NCI-H69 (cell line): ENCODE data around the gene CNTFR.

Experiments
- DNase-seq: peaks from one replicate; lab custom pipeline; 2025; lab: John Stamatoyannopoulos, UW

CNTFR gene

GRCh38 chr9:34590381-34591247 lies 1.1 kb upstream of the CNTFR start:
- DNase-seq = no peak

GRCh38 chr9:34588671-34589635 lies 571 bp downstream of the CNTFR start:
- DNase-seq = peak; percentile 71

- DNase-seq = no peak
These were observed 2.3 kb downstream of the CNTFR start for GRCh38 chr9:34587271-34587670.

DNA sequence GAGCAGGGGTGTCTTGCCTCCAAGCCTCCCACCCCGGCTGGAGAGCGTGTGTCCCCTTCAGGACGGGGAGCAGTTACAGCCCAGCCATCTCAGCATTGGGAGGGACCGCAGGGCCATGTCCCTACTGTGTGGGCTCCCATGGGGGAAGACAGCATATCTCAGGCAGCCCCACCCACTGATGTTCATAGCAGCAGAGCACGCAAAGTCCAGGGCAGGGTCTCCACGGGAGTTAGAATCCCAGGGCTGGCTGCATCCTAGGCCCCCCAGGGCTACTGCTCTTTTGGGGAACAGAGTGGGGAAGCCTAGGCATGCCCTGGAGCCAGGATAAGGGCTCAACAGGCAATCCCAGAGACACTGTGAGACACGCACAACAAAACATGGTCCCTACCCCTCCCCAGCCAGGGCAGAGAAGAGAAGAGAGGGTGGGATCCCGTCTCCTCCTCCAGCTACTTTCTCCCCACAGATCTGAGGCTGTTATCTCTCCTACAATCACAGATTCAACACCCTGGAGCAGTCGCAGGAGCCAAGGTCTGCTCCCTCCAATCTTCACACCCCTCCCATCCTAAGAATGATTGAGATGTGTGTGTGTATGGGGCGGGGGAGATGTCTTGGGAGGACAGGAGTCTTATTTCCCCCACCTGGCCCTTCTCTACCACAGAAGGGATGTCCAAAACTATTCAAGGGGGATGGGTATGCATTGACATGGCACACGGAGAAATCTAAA lies 3.4 kb downstream of the CNTFR start:
- DNase-seq = no peak

DNA sequence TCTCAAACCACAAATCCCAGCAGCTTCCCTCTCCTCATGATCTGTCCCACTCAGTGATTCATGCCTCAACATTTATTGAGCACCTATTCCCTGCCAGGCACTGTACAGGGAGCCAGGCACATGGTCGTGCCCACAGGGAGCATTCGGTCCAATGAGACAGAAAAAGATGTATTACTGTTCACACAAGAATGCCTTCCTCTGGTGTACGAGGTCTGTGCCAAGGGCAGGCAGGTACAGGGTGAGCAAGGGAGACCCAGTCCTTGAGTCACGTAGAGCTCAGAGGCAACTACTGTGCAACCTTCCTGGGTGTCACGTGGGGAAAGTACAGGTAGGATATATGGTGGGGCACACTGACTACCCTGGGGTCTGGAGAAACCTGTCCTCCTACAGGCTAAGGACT lies 4.6 kb downstream of the CNTFR start:
- DNase-seq = no peak

- peak; percentile 39 for DNase-seq
These were observed 6.7 kb downstream of the CNTFR start for GRCh38 chr9:34582787-34583186.

GRCh38 chr9:34581318-34581717 lies 8.2 kb downstream of the CNTFR start:
- DNase-seq = no peak

DNA sequence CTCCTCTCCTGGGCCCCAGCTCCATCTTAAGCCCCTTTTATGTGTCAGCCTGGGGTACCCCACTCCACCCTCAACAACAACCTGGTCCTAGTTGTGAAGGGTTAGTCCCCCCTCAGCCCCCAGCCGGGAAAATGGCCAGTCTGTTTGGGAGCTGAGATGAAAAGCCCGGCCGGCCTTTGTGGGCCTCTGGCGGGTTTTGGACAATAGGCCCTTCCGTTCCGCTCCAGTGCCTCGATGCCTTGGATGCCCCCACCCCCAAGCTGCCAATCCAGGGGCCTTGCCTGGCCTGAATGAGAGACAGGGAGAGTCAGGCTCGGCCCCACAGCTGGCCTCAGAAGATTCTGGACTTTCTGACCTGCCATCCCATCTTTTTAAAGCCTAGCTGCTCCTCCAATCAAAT lies 9.2 kb downstream of the CNTFR start:
- no peak for DNase-seq

DNA sequence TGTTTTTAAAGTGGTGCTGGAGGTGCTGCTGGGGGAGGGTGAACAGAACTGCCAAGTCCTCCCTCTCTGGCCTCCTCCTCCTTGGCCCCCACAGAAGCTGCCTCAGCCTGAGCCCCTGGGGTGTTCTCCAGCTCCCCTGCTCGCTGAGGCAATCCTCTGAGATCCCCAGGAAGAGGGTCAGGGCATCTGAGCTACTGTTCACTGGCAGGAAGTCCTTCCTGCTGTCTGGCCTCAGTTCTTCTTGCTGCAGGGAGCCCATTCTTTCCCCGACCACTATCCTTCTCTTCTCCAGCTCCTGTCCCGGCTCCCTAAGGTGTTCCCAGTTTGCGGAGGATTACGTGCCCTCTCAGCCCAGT lies 9.7 kb downstream of the CNTFR start:
- DNase-seq = no peak

- peak; percentile 53 for DNase-seq
These were observed 10.3 kb downstream of the CNTFR start for GRCh38 chr9:34579104-34579807.

DNA sequence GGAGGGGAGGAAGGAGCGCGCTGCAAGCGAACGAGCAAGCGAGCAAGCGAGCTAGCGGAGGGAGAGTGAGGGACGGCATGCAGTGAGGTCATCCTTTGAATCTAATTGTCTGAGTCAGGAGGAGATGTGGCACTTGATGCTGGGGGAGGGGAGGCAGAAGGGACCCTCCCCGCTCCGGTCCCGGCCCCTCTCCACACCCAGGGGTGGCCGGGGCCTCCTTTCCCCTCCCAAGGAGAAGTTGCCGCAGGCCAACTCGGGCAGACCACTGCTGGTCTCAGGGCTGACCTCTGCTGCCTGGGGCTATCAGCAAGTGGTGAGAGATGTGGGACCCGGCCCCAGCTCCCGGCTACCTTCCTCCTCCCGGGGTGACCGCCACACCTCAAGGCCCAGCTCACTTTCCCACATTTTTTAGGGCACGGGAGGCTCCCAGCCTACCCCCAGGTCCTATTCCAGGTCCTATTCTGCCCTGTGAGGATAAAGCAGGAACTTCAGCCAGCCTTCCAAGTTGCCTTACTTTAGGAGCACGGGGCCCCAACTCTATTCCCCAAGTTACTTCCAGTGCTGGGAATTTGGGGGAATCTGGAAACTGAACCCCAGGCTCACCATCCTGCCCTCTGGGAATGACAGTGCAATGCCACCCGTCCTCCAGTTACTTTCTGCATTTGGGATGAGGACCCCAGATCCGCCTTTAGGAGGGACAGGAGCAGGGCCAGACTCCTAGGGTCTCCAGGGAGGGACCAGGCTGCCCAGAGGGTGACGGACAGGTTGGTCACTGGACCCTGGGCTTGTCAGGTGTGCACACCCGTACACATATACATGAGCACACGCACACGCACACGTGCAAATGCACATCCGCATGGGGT lies 11.1 kb downstream of the CNTFR start:
- DNase-seq = peak; percentile 75

DNA sequence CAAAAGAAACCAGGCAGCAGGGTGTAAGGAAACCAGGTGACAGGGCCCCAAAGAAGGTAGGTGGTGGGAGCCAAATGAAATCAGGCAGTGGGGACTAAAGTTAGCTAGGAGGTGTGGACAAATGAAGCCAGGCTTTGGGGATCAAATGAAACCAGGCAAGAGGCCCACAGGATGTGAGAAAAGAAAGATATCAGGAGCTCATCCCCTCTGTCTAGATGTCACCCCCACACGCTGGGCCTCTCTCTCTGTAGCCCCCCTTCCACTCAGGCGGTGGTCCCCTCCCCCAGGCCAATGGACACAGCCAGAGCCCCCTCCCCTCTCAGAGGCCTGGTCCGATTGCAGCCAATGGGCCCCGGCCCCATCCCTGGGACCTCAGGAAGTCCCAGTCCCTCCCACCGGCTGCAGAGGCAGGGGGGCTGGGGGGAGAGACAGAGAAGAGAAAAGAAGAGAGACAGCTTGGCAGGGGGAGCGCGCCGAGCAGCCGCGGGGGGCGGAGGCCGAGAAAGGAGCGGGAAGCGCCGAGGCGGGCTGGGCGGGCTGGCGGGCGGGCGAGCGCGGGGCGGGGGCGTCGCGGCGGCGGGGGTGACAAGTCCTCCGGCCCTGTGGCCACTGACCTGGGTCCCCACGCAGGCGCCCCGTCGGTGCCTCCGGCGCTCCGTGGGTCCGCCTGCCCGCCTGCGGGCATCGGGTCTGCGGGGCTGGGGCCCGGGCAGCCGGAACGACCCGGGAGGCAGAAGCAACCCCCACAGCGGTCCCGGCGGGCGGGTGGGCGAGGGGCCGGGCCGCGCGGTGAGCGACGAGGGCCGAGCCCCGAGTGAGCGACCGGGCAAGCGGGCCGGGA lies 11.9 kb downstream of the CNTFR start:
- DNase-seq = peak; percentile 79

DNA sequence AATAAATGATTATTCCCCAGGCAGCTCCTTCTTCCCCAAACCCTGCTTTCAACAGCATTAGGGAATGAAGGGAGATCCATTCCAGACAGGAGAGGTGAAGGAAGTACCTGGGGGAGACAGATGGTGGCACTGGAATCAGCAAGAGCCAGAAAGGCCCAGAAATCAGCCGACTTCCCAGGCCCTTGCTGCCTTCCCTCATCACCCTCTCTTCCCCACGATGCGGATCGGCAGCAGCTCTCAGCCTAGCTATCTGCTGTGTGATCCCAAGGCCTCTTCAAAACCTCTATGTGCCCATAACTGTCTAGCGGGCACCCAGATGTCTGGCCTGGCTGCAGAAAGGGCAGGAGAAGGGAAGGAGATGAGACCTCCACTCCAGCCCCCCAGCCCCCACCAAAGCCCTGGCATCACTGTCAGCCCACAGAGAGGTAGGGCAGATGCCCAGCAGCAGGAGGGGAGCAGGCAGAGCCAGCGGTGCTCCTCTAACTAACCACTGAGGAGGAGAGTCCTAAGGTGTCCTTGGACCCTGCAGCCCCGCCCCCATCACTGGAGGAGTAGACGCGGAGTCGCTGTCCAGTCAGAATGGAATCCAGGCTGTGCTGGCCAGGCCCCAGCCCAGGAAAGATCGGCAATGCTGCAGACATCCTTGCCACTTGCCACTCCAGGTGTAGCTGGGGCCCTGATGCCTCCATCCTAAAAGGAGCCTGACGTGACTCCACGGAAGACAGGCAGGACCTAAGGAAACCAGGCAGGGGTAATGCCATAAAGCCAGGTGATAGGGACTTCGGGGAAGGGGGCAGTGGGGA lies 12.7 kb downstream of the CNTFR start:
- peak; percentile 57 for DNase-seq

GRCh38 chr9:34575862-34576596 lies 13.5 kb downstream of the CNTFR start:
- peak; percentile 68 for DNase-seq

DNA sequence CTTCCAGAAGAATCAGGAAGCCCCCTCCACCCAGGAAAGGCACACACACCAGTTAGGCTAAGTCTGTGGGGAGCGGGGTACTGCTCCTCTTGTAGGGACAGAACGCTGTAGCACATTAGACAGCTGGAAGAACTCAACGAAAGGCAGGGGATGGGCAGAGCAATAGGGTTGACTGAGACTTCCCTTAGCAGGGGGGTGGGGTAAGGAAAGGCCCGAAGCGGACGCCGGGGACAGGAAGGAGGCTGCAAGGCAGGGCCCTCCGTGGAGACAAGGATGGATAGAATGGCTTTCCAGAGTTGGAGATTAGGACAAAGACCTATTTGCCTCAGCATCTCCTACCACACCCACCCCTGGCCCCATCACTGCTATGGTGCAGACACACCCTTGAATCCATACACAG lies 14.3 kb downstream of the CNTFR start:
- no peak for DNase-seq

DNA sequence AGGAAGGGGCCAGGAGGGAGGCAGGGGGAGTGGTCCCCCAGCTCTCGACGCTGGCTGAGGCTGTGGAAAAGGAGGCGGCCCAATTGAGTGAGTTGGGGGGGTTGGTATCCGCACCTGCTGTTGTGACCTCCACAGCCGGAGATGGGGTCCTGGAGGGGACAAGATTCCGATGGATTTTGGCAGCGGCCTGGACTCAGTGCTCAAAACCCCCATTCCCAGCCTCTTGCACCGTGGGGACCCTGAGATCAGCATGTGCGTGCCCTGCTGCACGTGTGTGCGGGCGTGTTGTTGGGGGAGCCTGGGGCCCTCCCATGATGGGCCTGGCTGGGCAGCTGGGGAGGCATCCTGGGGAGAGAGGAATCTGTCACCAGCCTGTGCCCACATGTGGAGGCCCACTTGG lies 15.0 kb downstream of the CNTFR start:
- no peak for DNase-seq

GRCh38 chr9:34573599-34574325 lies 15.8 kb downstream of the CNTFR start:
- no peak for DNase-seq

- no peak for DNase-seq
These were observed 16.9 kb downstream of the CNTFR start for GRCh38 chr9:34572628-34573027.
